Osteoblast (primary cell): ENCODE data around the gene CYP4F11. TPM values are rescaled to one million over a fixed set of nuclear protein-coding genes. Genes with fewer than 3 reads are reported as not detected.
"Not testable (repeated sequence)": the region's sequence is repeated elsewhere in the genome, so short reads cannot be mapped to it uniquely, and the experiment has no call there.

Source experiments
- DNase-seq: peaks from one replicate; pipeline ENCODE4 v3.0.0; 2011; ENCODE audit warnings: low spot score, mixed read lengths; ENCODE audit not compliant: insufficient read length; ENCODE audit errors: missing footprints
- H2AFZ ChIP-seq: 2 replicates; pipeline ENCODE4 v1.6.0; 2011; ENCODE audit warnings: mild to moderate bottlenecking, low read length
- H3K27ac ChIP-seq: 2 replicates; pipeline ENCODE4 v1.5.1; 2011; ENCODE audit warnings: mild to moderate bottlenecking, low read depth, low read length, moderate library complexity
- H3K27me3 ChIP-seq: 2 replicates; pipeline ENCODE4 v1.6.0; 2012; ENCODE audit warnings: mild to moderate bottlenecking, control low read depth, inconsistent platforms, low read length, moderate library complexity; ENCODE audit not compliant: insufficient read depth
- H3K36me3 ChIP-seq: 2 replicates; pipeline ENCODE4 v1.5.1; 2011; ENCODE audit warnings: mild to moderate bottlenecking, low read length, control low read depth, moderate library complexity; ENCODE audit not compliant: insufficient read depth
- H3K4me1 ChIP-seq: 2 replicates; pipeline ENCODE4 v1.5.1; 2011; ENCODE audit warnings: mild to moderate bottlenecking, low read length, control low read depth, moderate library complexity; ENCODE audit not compliant: insufficient read depth
- H3K4me2 ChIP-seq: 2 replicates; pipeline ENCODE4 v1.6.0; 2011; ENCODE audit warnings: mild to moderate bottlenecking, low read length; ENCODE audit not compliant: insufficient read depth
- H3K4me3 ChIP-seq: fragments of 200-600 bp; sonication (generic); 3 replicates; pipeline ENCODE4 v1.5.1; 2012; ENCODE audit warnings: mild to moderate bottlenecking, low read length, inconsistent platforms; ENCODE audit not compliant: insufficient read depth
- H3K79me2 ChIP-seq: 2 replicates; pipeline ENCODE4 v1.6.0; 2012; ENCODE audit warnings: mild to moderate bottlenecking, low read length, control low read depth, inconsistent platforms; ENCODE audit not compliant: insufficient read depth
- H3K9me3 ChIP-seq: 2 replicates; pipeline ENCODE4 v1.5.1; 2011; ENCODE audit warnings: low read depth, low read length, control low read depth
- H4K20me1 ChIP-seq: 2 replicates; pipeline ENCODE4 v1.6.0; 2012; ENCODE audit warnings: mild to moderate bottlenecking, low read length, control low read depth; ENCODE audit not compliant: insufficient read depth
- CTCF ChIP-seq: IDR thresholded peaks from 2 replicates; pipeline ENCODE4 v1.5.1; 2011; ENCODE audit warnings: mild to moderate bottlenecking, low read depth, low read length, moderate library complexity; ENCODE audit errors: extremely low read depth
- total RNA-seq: library from RNA; depleted of rRNA; stranded (reverse); fragments of >200 nt; gene quantifications from 2 replicates; pipeline ENCODE4 v1.2.3, GENCODE V29; 2012

The CYP4F11 gene
- total RNA-seq, 1 donor: not detected

GRCh38 chr19:15902254-15902653 is 32.1 kb downstream of the CYP4F11 start:
- H2AFZ ChIP-seq: no peak overlapping the region
- H3K4me3 ChIP-seq: no peak overlapping the region
- no peaks in the 10 kb centered on the region for H3K79me2 ChIP-seq
- no peaks in the 10 kb centered on the region for H3K4me1 ChIP-seq
- no peak overlapping the region for H3K27ac ChIP-seq
- no peak for TF ChIP-seq CTCF
- no peak for DNase-seq
- H3K36me3 ChIP-seq: no peaks in the 10 kb centered on the region
- H3K9me3 ChIP-seq: no peaks in the 10 kb centered on the region
- H3K27me3 ChIP-seq: no peaks in the 10 kb centered on the region
- H4K20me1 ChIP-seq: no peaks in the 10 kb centered on the region
- H3K4me2 ChIP-seq: no peak overlapping the region

- no peaks in the 10 kb centered on the region for H3K9me3 ChIP-seq
- TF ChIP-seq CTCF: no peak
- H3K27ac ChIP-seq: no peak overlapping the region
- no peaks in the 10 kb centered on the region for H3K4me1 ChIP-seq
- no peaks in the 10 kb centered on the region for H3K27me3 ChIP-seq
- H2AFZ ChIP-seq: no peak overlapping the region
- H3K4me2 ChIP-seq: no peak overlapping the region
- no peaks in the 10 kb centered on the region for H3K36me3 ChIP-seq
- H3K4me3 ChIP-seq: no peak overlapping the region
- DNase-seq: no peak
- H3K79me2 ChIP-seq: no peaks in the 10 kb centered on the region
- H4K20me1 ChIP-seq: no peaks in the 10 kb centered on the region
These were observed 33.8 kb downstream of the CYP4F11 start for GRCh38 chr19:15900504-15900903.

- H3K27ac ChIP-seq, H4K20me1 ChIP-seq, H3K79me2 ChIP-seq, H3K36me3 ChIP-seq, H3K9me3 ChIP-seq, DNase-seq, H3K4me1 ChIP-seq, H3K4me2 ChIP-seq, H3K27me3 ChIP-seq, H2AFZ ChIP-seq, H3K4me3 ChIP-seq: not testable (repeated sequence)
These were observed 34.3 kb downstream of the CYP4F11 start for GRCh38 chr19:15900032-15900431.

DNA sequence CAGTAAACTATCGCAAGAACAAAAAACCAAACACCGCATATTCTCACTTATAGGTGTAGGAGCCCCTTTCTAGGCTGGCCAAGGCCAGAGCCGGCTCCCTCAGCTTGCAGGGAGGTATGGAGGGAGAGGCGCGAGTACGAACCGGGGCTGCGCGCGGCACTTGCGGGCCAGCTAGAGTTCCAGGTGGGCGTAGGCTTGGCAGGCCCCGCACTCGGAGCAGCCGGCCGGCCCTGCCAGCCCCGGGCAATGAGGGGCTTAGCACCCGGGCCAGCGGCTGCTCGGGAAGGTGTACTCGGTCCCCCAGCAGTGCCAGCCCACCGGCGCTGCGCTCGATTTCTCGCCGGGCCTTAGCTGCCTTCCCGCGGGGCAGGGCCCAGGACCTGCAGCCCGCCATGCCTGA is 34.8 kb downstream of the CYP4F11 start:
- not testable (repeated sequence) for H3K79me2 ChIP-seq, H3K27ac ChIP-seq, H3K4me1 ChIP-seq, H4K20me1 ChIP-seq, H3K4me2 ChIP-seq, H3K9me3 ChIP-seq, H2AFZ ChIP-seq, H3K4me3 ChIP-seq, DNase-seq, H3K36me3 ChIP-seq, H3K27me3 ChIP-seq

GRCh38 chr19:15897738-15898276 is 36.5 kb downstream of the CYP4F11 start, which contains the start of gene CYP4F2:
Gene CYP4F2, minus strand, starts transcription at chr19:15898074. Its CDS starts 463 bp downstream, at chr19:15897611.
- Histone ChIP-seq H3K27me3 (no peaks in the 10 kb centered on the region), H3K27ac (no peak within 1 kb of the TSS), H4K20me1 (no peaks in the 10 kb centered on the region), H3K9me3 (no peaks in the 10 kb centered on the region), H3K4me2 (no peak within 1 kb of the TSS), H3K4me1 (no peaks in the 10 kb centered on the region), H2AFZ (no peak within 1 kb of the TSS), H3K36me3 (no peaks in the 10 kb centered on the region), H3K79me2 (no peaks in the 10 kb centered on the region), H3K4me3 (no peak within 1 kb of the TSS)
- no peak for DNase-seq
- TF ChIP-seq CTCF: no peak
